ENCODE data around the gene XPO4.
"Not testable (repeated sequence)": the region's sequence is repeated elsewhere in the genome, so short reads cannot be mapped to it uniquely, and the experiment has no call there.

XPO4 gene

DNA sequence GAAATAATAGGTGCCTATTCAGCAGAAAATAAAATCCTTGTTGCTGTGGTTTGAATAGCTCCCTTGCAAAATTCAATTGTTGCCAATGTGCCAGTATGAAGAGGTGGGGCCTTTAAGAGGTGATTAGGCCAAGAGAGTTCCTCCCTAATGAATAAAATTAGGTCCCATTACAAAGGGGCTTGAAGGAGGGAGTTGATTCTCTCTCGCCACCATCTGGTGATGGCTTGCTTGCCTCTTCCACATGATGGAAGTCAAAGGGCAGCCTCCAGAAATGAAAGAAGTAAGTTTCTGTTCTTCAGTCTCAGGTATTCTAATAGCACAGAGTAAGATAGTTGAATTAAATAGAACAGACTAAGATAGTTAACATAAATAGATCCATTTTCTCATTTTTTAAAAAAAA is 125.8 kb downstream of the XPO4 start:
- Mint-ChIP-seq H3K36me3 (ENCODE audit: low read depth) (peaks cover 25% of the 10 kb centered on the region), H3K9me3 (no peaks in the 10 kb centered on the region), H3K27ac (no peak overlapping the region), H3K27me3 (ENCODE audit: low read depth) (no peaks in the 10 kb centered on the region), H3K4me1 (ENCODE audit: low read depth) (peaks cover 23% of the 10 kb centered on the region), H3K4me3 (no peak overlapping the region)
- no peak for DNase-seq (ENCODE audit: low spot score)

GRCh38 chr13:20775961-20776360 is 126.6 kb downstream of the XPO4 start:
- Mint-ChIP-seq H3K36me3 (ENCODE audit: low read depth) (peaks cover 32% of the 10 kb centered on the region), H3K9me3 (no peaks in the 10 kb centered on the region), H3K27ac (no peak overlapping the region), H3K27me3 (ENCODE audit: low read depth) (no peaks in the 10 kb centered on the region), H3K4me3 (no peak overlapping the region), H3K4me1 (ENCODE audit: low read depth) (peaks cover 26% of the 10 kb centered on the region)
- no peak for DNase-seq (ENCODE audit: low spot score)

- peaks cover 7% of the 10 kb centered on the region for H3K9me3 Mint-ChIP-seq
- H3K27ac Mint-ChIP-seq: peak overlapping the region; percentile 74
- DNase-seq (ENCODE audit: low spot score): no peak
- peaks cover 31% of the 10 kb centered on the region for H3K4me1 Mint-ChIP-seq (ENCODE audit: low read depth)
- peaks cover 41% of the 10 kb centered on the region for H3K36me3 Mint-ChIP-seq (ENCODE audit: low read depth)
- H3K27me3 Mint-ChIP-seq (ENCODE audit: low read depth): no peaks in the 10 kb centered on the region
- H3K4me3 Mint-ChIP-seq: peak overlapping the region; percentile 87
These were observed 127.8 kb downstream of the XPO4 start for GRCh38 chr13:20774746-20775145.

DNA sequence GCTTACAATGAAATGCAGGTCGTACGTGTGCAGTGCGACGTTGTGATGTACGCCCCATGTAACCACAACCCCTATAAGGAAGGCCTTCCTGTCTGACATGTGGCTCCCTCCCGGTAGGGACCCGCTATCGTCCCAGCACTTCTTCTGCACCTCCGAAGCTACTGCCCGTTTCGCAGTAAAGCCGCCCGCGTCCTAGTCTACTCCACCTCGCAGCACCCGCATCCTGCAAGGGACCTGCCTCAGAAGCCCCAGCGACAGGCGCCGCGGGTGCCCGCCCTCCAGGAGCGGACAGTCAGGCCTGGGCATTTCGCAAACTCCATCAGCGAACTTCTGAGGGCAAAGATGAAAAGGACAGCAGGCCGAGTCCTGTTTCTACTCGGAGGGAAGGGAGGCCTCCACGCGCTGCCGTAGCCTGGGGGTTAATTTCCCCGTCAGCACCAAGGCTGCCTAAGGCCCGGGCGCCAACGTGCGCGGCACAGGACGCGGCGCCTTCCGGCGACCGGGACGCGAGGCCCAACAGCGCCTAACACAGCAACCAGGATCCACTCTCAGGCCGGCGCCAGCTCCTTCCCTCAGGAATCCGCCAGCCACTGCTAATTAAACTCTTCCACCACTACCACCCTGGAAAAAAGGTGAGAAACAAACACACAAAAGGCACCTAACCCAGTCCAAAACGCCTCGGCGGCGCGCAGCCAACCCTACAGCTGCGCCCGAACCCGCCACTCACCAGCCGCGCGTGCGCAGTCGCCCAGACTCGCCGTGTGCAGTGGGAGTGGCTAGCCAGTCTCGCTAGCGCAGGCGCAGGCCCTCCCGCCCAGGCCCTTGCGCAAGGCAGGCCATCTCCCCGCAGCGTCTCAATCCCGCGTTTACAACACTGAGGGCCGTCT is 129.1 kb downstream of the XPO4 start, which contains the start of gene EEF1AKMT1:
EEF1AKMT1 (minus strand) TSS at position 768 of the 887 bp plus-strand sequence. CDS start 16,363 bp downstream, outside the sequence.
- peak within 1 kb of the TSS; percentile 87 for H3K4me3 Mint-ChIP-seq
- peak within 1 kb of the TSS; percentile 97 for H3K27ac Mint-ChIP-seq
- H3K9me3 Mint-ChIP-seq: peaks cover 18% of the 10 kb centered on the region
- peaks cover 51% of the 10 kb centered on the region for H3K36me3 Mint-ChIP-seq (ENCODE audit: low read depth)
- peaks cover 31% of the 10 kb centered on the region for H3K4me1 Mint-ChIP-seq (ENCODE audit: low read depth)
- peak; percentile 95 for DNase-seq (ENCODE audit: low spot score)
- H3K27me3 Mint-ChIP-seq (ENCODE audit: low read depth): no peaks in the 10 kb centered on the region

DNA sequence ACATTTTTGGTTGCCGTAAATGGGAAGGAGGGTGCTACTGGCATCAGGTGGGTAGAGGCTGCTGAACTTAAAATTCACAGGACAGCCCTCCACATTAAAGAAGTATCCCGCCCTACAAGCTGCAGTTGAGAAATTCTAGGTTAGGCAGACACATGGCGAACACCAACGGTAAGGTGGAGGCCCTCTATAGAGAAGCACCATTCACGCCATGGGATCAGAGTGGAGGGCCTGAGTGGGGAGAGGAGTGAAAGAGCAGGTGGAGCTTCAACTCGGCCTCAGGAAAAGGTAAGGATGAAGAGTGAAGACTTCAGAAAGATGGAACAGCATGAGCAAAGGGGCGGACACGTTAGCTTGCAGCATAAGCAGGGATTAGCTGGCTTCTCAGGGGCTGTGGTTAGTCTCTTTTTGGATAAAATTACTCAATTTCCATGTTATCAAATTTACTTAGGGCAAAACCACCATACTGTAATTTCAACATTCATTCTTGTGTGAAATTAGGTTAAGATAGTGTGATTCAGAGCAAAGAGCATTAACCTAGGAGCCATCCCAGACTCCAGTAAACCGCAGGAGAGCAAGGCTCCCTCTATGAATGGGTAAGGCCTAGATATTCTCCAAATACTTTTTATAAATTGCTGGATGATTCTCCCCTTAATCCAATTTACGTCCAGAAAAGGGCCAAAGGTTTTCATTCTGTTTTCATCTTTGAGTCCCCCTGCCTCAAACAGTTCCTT is 130.0 kb downstream of the XPO4 start:
- no peaks in the 10 kb centered on the region for H3K27me3 Mint-ChIP-seq (ENCODE audit: low read depth)
- peak overlapping the region; percentile 87 for H3K4me3 Mint-ChIP-seq
- H3K9me3 Mint-ChIP-seq: peaks cover 27% of the 10 kb centered on the region
- peaks cover 31% of the 10 kb centered on the region for H3K4me1 Mint-ChIP-seq (ENCODE audit: low read depth)
- no peak for DNase-seq (ENCODE audit: low spot score)
- H3K36me3 Mint-ChIP-seq (ENCODE audit: low read depth): peaks cover 60% of the 10 kb centered on the region
- H3K27ac Mint-ChIP-seq: peak overlapping the region; percentile 97

GRCh38 chr13:20769834-20770233 is 132.7 kb downstream of the XPO4 start:
- H3K36me3 Mint-ChIP-seq (ENCODE audit: low read depth): peaks cover 55% of the 10 kb centered on the region
- no peak for DNase-seq (ENCODE audit: low spot score)
- H3K9me3 Mint-ChIP-seq: peaks cover 31% of the 10 kb centered on the region
- H3K27ac Mint-ChIP-seq: no peak overlapping the region
- H3K4me1 Mint-ChIP-seq (ENCODE audit: low read depth): peaks cover 25% of the 10 kb centered on the region
- no peaks in the 10 kb centered on the region for H3K27me3 Mint-ChIP-seq (ENCODE audit: low read depth)
- no peak overlapping the region for H3K4me3 Mint-ChIP-seq

DNA sequence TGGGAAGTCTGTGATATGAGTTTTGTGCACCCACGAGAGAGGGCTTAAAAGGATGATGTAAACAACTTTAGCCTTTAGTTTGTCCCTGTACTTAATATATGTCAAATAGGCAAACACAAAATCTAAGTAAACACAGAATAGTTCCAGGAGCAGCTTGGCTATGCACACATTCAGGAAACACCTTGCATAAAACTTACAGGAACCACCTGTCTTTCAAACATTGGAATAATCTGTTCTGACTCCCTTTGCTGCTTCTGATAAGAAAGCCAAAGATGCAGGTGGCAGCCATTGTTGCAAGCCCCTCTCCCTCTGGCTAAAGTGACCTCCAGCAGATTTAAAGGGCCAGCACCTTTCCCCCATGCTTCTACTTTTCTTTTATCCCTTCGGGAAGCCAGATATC is 133.5 kb downstream of the XPO4 start:
- Mint-ChIP-seq H3K36me3 (ENCODE audit: low read depth) (peaks cover 51% of the 10 kb centered on the region), H3K27ac (no peak overlapping the region), H3K9me3 (peaks cover 31% of the 10 kb centered on the region), H3K4me3 (no peak overlapping the region), H3K4me1 (ENCODE audit: low read depth) (peaks cover 20% of the 10 kb centered on the region), H3K27me3 (ENCODE audit: low read depth) (no peaks in the 10 kb centered on the region)
- DNase-seq (ENCODE audit: low spot score): no peak

DNA sequence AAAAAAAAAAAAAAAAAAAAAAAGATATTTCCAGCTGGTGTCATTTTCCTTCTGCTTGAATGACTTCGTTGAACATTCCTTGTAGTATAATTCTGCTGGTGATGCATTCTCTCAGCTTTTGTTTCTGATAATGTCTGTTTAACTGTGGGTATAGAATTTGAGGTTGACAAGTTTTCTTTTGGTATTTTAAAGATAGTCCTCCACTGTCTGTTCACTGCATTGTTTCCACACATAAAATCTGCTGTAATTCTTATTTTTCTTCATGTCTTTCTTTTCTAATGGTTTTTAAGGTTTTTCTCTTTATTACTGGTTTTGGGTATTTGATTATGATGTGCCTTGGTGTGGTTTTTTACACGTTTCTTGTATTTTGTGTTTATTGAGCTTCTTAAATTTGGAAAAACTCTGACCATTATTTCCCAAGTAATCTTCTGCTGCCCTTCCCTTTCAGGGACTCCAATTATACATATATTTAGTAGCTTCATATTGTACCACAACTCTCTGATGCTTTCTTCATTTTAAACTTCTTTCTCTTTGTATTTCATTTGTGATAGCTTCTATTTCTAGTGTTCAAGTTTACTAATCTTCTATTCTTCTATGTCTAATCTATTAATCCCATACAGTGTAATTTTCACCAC is 135.1 kb downstream of the XPO4 start:
- no peaks in the 10 kb centered on the region for H3K27me3 Mint-ChIP-seq (ENCODE audit: low read depth)
- H3K9me3 Mint-ChIP-seq: peaks cover 31% of the 10 kb centered on the region
- H3K4me3 Mint-ChIP-seq: no peak overlapping the region
- no peak overlapping the region for H3K27ac Mint-ChIP-seq
- peaks cover 44% of the 10 kb centered on the region for H3K36me3 Mint-ChIP-seq (ENCODE audit: low read depth)
- DNase-seq (ENCODE audit: low spot score): no peak
- peaks cover 11% of the 10 kb centered on the region for H3K4me1 Mint-ChIP-seq (ENCODE audit: low read depth)

GRCh38 chr13:20760872-20761271 is 141.7 kb downstream of the XPO4 start:
- Mint-ChIP-seq H3K9me3 (peaks cover 22% of the 10 kb centered on the region), H3K27ac (no peak overlapping the region), H3K4me1 (ENCODE audit: low read depth) (no peaks in the 10 kb centered on the region), H3K36me3 (ENCODE audit: low read depth) (peaks cover 8% of the 10 kb centered on the region), H3K27me3 (ENCODE audit: low read depth) (no peaks in the 10 kb centered on the region), H3K4me3 (no peak overlapping the region)
- DNase-seq (ENCODE audit: low spot score): no peak

GRCh38 chr13:20754009-20754408 is 148.5 kb downstream of the XPO4 start:
- H3K27ac Mint-ChIP-seq: no peak overlapping the region
- H3K4me3 Mint-ChIP-seq: no peak overlapping the region
- no peaks in the 10 kb centered on the region for H3K27me3 Mint-ChIP-seq (ENCODE audit: low read depth)
- DNase-seq (ENCODE audit: low spot score): no peak
- H3K4me1 Mint-ChIP-seq (ENCODE audit: low read depth): no peaks in the 10 kb centered on the region
- peaks cover 62% of the 10 kb centered on the region for H3K9me3 Mint-ChIP-seq
- H3K36me3 Mint-ChIP-seq (ENCODE audit: low read depth): peaks cover 19% of the 10 kb centered on the region

DNA sequence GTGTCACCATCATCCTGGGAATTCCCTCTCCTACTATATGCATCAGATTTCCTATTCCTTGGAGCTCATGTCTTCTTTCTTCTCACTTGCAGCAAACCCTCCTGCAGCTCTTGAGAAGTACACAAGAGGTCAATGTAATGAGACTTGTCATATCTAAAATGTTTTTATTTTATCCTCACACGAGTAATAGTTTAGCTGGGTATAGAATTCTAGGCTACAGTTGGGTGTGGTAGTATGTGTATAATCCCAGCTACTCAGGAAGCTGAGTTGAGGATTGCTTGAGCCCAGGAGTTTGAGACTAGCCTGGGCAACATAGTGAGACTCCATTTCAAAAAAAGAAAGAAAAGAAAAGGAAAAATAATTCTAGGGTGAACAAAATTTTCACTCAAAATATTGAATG is 153.2 kb downstream of the XPO4 start:
- Mint-ChIP-seq H3K4me3 (no peak overlapping the region), H3K9me3 (peaks cover 56% of the 10 kb centered on the region), H3K4me1 (ENCODE audit: low read depth) (no peaks in the 10 kb centered on the region), H3K36me3 (ENCODE audit: low read depth) (peaks cover 8% of the 10 kb centered on the region), H3K27me3 (ENCODE audit: low read depth) (no peaks in the 10 kb centered on the region), H3K27ac (no peak overlapping the region)
- DNase-seq (ENCODE audit: low spot score): no peak

GRCh38 chr13:20743830-20744404 is 158.6 kb downstream of the XPO4 start:
- DNase-seq (ENCODE audit: low spot score); H3K4me3 Mint-ChIP-seq; H3K4me1 Mint-ChIP-seq (ENCODE audit: low read depth); H3K27me3 Mint-ChIP-seq (ENCODE audit: low read depth); H3K36me3 Mint-ChIP-seq (ENCODE audit: low read depth); H3K27ac Mint-ChIP-seq: not testable (repeated sequence)
- H3K9me3 Mint-ChIP-seq: peaks cover 18% of the 10 kb centered on the region

DNA sequence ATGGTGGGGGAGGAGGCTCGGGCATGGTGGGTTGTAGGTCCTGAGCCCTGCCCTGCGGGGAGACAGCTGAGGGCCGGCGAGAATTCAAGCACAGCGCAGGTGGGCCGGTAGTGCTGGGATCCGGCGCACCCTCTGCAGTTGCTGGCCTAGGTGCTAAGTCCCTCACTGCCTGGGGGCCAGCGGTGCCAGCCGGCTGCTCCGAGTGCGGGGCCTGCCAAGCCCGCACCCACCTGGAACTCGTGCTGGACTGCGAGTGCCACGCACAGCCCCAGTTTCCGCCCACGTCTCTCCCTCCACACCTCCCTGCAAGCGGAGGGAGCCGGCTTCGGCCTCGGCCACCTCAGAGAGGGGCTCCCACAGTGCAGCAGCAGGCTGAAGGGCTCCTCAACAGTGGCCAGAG is 162.5 kb downstream of the XPO4 start:
- Mint-ChIP-seq H3K27me3 (ENCODE audit: low read depth) (no peaks in the 10 kb centered on the region), H3K9me3 (peaks cover 7% of the 10 kb centered on the region), H3K36me3 (ENCODE audit: low read depth) (peaks cover 4% of the 10 kb centered on the region), H3K4me3 (no peak overlapping the region), H3K27ac (no peak overlapping the region), H3K4me1 (ENCODE audit: low read depth) (no peaks in the 10 kb centered on the region)
- DNase-seq (ENCODE audit: low spot score): no peak
